LNCaP clone FGC (cell line): ENCODE measurements around the gene TTPAL.

Experiments
- DNase-seq: peaks from one replicate; pipeline ENCODE4 v3.0.0-alpha.2; 2011; ENCODE audit warnings: low read depth
- H3K4me3 ChIP-seq: 2 replicates; pipeline ENCODE4 v1.5.1; 2011; ENCODE audit warnings: mild to moderate bottlenecking, low read depth, low read length, control low read depth
- TF ChIP-seq, protein P1 (sequence below): IDR thresholded peaks from 2 replicates; pipeline ENCODE4 v1.5.1; 2012; ENCODE audit warnings: mild to moderate bottlenecking; ENCODE audit not compliant: control insufficient read depth, insufficient read depth; ENCODE audit errors: extremely low read depth

Gene TTPAL

GRCh38 chr20:44495802-44496481 lies 20.3 kb downstream of the TTPAL start:
- no peak for DNase-seq
- no peak overlapping the region for H3K4me3 ChIP-seq
- TF ChIP-seq, protein P1, sequence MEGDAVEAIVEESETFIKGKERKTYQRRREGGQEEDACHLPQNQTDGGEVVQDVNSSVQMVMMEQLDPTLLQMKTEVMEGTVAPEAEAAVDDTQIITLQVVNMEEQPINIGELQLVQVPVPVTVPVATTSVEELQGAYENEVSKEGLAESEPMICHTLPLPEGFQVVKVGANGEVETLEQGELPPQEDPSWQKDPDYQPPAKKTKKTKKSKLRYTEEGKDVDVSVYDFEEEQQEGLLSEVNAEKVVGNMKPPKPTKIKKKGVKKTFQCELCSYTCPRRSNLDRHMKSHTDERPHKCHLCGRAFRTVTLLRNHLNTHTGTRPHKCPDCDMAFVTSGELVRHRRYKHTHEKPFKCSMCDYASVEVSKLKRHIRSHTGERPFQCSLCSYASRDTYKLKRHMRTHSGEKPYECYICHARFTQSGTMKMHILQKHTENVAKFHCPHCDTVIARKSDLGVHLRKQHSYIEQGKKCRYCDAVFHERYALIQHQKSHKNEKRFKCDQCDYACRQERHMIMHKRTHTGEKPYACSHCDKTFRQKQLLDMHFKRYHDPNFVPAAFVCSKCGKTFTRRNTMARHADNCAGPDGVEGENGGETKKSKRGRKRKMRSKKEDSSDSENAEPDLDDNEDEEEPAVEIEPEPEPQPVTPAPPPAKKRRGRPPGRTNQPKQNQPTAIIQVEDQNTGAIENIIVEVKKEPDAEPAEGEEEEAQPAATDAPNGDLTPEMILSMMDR, result no peak

GRCh38 chr20:44496976-44497375 lies 21.3 kb downstream of the TTPAL start:
- no peak for DNase-seq
- no peak overlapping the region for H3K4me3 ChIP-seq
- TF ChIP-seq, protein P1, result no peak

- no peak overlapping the region for H3K4me3 ChIP-seq
- DNase-seq, result no peak
- TF ChIP-seq, protein P1, result no peak
Observed at GRCh38 chr20:44497761-44498160, 22.1 kb downstream of the TTPAL start.

GRCh38 chr20:44500221-44500620 lies 24.5 kb downstream of the TTPAL start:
- TF ChIP-seq, protein P1, result no peak
- DNase-seq, result no peak
- H3K4me3 ChIP-seq, result no peak overlapping the region

- H3K4me3 ChIP-seq, result no peak overlapping the region
- TF ChIP-seq, protein P1, result no peak
- no peak for DNase-seq
Observed at GRCh38 chr20:44501448-44501847, 25.8 kb downstream of the TTPAL start.

GRCh38 chr20:44502968-44503367 lies 27.3 kb downstream of the TTPAL start:
- no peak overlapping the region for H3K4me3 ChIP-seq
- no peak for DNase-seq
- TF ChIP-seq, protein P1, result no peak

DNA sequence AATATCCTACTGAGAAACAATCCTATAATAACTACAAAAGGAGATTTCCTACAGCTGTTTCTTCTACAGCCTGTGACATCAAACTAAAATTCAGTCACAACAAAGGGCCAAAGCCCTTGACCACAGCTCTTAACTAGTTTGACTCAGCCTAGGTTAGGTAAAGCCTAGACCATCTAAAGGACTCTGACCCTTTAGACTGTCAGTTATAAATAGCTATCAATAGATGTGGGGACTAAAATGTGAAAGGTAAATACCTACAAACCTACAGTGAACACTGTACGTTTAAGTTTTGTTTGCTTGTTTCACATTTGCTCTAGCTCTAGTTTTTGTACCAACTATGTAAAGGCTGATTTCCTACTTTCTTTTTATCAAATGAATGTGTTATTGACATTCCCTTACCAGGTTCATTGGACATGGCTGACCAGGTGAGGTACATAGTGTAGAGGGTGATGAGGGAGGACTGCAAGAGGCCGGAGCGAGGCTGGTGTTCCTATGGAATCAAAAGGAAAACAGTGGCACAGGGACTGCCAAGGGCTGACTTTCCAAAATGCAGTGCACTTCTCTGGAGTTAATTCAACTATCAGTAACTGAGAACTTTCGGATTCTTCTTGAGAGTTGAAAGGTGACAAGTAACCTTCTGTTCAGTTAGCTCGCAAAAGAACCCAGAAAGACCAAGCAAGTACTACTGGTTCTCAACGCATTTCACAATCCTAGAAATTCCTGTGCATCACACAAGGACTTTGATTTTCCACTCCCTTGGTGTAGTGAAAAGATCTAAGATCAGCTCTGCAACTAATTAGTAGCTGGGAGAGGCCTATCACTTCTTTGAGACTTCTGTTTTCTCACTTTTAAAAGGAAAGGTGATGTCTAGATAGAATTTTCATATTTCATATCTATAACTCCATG lies 29.0 kb downstream of the TTPAL start:
- TF ChIP-seq, protein P1, result no peak
- H3K4me3 ChIP-seq, result no peak overlapping the region
- no peak for DNase-seq
